ENCODE measurements around the gene CRY2. TPM values are rescaled to one million over a fixed set of nuclear protein-coding genes. Genes with fewer than 3 reads are reported as not detected.
"Not testable (repeated sequence)": the region's sequence is repeated elsewhere in the genome, so short reads cannot be mapped to it uniquely, and the experiment has no call there.

The CRY2 gene
- total RNA-seq, 1 donor: 14.7 TPM

GRCh38 chr11:45905095-45905494, 57.8 kb downstream of the CRY2 start:
- no peak for TF ChIP-seq CTCF (IDR thresholded peaks at IDR 0.05; ENCODE audit: insufficient read depth, low read depth, low read length)
- no peak overlapping the region for H3K4me3 ChIP-seq (ENCODE audit: low read depth, low read length)

GRCh38 chr11:45905576-45905975, 58.3 kb downstream of the CRY2 start:
- not testable (repeated sequence) for DNase-seq (ENCODE audit: low read depth); H3K4me3 ChIP-seq (ENCODE audit: low read depth, low read length)

More at GRCh38 chr11:45905095-45905494, 57.8 kb downstream of the CRY2 start:
- no peak for DNase-seq (ENCODE audit: low read depth)

GRCh38 chr11:45906096-45906682, 58.9 kb downstream of the CRY2 start:
- TF ChIP-seq CTCF (IDR thresholded peaks at IDR 0.05; ENCODE audit: insufficient read depth, low read depth, low read length): no peak

GRCh38 chr11:45906965-45907611, 59.8 kb downstream of the CRY2 start, which contains the start of gene FREY1:
Gene FREY1 (minus strand): TSS chr11:45907271. CDS start chr11:45907245, 26 bp downstream.
- DNase-seq (ENCODE audit: low read depth): no peak
- H3K4me3 ChIP-seq (ENCODE audit: low read depth, low read length): no peak within 1 kb of the TSS
- TF ChIP-seq CTCF (IDR thresholded peaks at IDR 0.05; ENCODE audit: insufficient read depth, low read depth, low read length): no peak

More at GRCh38 chr11:45906096-45906682, 58.9 kb downstream of the CRY2 start:
- DNase-seq (ENCODE audit: low read depth): no peak
- no peak overlapping the region for H3K4me3 ChIP-seq (ENCODE audit: low read depth, low read length)

GRCh38 chr11:45907911-45908370, 60.7 kb downstream of the CRY2 start:
- no peak for TF ChIP-seq CTCF (IDR thresholded peaks at IDR 0.05; ENCODE audit: insufficient read depth, low read depth, low read length)
- DNase-seq (ENCODE audit: low read depth): no peak

GRCh38 chr11:45909594-45910475, 62.6 kb downstream of the CRY2 start:
- no peak for TF ChIP-seq CTCF (IDR thresholded peaks at IDR 0.05; ENCODE audit: insufficient read depth, low read depth, low read length)
- no peak for DNase-seq (ENCODE audit: low read depth)
- no peak overlapping the region for H3K4me3 ChIP-seq (ENCODE audit: low read depth, low read length)

More at GRCh38 chr11:45907911-45908370, 60.7 kb downstream of the CRY2 start:
- H3K4me3 ChIP-seq (ENCODE audit: low read depth, low read length): no peak overlapping the region

GRCh38 chr11:45910623-45911022, 63.3 kb downstream of the CRY2 start:
- no peak for TF ChIP-seq CTCF (IDR thresholded peaks at IDR 0.05; ENCODE audit: insufficient read depth, low read depth, low read length)
- no peak overlapping the region for H3K4me3 ChIP-seq (ENCODE audit: low read depth, low read length)
- no peak for DNase-seq (ENCODE audit: low read depth)
